Suppressor macrophage (primary cell): ENCODE measurements around the gene NAT9.

Experiments used
- DNase-seq, 4 experiments: peaks; one replicate each; pipeline ENCODE4 v3.0.0-alpha.2; 2020 to 2022

Gene NAT9

DNA sequence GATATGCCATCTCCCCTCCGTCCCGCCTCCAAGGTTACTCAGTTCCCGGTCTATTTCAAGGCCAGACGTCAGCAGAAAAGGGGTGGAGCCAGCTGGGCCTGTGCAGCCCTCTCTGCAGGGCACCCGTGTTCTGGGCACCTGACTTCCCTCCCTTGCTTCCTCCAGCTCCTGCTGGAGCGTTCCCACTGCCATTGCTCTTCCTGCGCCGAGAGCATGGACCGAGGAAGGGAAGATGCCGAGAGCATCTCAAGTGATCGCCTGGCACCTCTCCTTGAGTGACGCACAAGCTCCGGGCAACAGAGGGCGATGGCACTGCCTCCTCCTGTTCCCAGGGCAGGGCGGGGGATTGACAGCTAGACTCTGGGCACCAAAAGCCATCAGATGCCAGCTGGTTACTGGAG, 29.4 kb upstream of the NAT9 start:
- DNase-seq: no peak

DNA sequence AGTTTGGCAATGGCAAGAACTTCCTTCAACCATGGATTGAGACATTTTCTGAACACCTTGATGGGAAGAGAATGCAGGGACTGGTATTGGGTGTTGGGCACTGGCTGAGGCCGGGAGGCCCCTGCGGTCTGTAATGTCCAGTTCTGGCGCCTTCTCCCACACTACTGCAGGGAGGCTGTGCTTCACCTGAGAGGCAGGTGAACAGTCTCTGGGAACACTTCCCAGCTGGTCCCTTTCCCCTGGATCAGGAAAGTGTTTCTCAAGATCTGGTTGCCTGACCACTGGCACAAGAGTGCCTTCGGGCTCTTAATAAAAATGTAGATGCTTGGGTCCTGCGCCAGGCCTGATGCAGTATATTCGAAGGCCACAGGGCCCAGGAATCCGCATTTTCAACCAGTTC, 28.5 kb upstream of the NAT9 start:
- DNase-seq: no peak

DNA sequence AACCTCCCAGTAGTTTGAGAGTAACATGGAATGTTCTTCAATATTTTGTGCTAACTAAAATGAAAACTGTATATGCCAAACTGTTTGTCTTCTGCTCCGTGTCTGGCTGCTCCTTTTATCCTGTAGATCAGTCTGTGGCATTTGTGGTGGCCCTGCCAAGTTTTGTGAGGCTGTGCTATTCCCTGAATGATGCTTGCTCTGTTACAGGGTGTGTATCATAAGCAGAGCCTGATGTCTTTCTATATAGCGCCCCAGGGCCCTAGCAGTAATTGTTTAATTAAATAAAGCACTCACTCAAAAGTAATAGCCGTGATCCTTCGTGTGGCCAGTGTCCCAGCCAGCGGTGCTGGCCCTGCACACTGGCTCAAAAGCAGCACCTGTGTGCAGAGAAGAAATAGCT, 27.8 kb upstream of the NAT9 start:
- no peak for DNase-seq

GRCh38 chr17:74803388-74803930, 27.3 kb upstream of the NAT9 start:
- DNase-seq: no peak

GRCh38 chr17:74801896-74802295, 25.8 kb upstream of the NAT9 start:
- DNase-seq: no peak

DNA sequence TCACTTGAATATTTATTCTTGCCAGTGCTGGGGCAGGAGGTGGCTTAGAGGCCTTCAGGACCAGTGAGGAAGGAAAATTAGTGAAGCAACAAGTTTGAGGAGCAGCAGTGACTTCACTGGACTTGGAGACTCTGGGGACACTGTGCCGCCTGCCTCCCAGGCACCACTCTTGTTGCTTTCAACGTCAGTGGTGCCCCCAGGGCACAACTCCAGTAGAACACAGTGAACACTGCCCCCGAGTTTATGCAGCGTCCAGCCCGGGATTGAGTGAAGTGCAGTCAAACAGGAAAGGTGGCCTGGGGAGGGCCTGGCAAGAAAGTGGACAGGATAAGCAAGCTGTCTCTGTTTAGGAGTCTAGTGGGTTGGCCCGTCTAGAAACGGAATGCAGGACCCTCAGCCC, 24.4 kb upstream of the NAT9 start:
- DNase-seq: no peak

DNA sequence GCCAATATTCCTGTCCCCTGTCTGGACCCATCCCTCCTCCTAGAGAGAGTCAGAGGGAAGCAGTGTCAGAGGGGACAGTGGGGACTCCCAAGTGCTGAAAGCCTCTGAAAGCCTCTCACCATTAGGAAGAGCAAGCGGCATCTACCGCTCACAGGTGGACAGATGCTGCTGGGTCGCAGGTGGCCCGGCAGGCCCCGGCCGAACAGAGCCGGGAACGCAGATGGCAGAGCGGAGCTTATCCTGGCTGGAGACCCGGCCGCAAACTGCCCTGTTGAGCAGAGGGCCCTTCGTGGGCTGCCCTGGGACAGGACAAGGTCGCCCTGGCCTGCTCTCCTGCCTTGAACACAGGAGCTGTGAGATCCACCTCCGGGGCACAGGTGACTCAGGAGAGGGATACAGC, 23.0 kb upstream of the NAT9 start:
- DNase-seq: no peak

DNA sequence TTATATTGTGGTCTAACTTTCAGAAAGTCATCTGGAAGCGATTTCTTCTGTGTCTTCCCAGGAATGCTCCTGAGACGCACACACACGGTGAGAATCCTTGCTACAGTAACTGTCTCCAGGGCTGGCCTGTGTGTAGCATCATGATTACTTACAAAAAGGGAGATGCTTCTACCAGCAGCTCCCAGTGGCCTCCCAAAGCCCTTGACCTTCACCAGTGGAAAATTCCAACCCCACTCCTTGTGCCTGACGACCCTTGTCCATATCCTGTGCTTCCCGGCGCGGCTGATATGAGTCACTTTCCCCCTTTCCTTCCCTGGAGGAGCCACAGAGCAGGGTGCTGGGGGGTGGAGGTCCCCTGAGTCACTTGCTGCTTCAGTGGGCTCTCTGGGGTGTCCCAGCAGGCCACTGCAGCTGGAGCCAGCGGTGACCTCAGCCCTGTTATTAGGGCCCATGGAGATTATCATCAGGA, 22.1 kb upstream of the NAT9 start:
- no peak for DNase-seq

DNA sequence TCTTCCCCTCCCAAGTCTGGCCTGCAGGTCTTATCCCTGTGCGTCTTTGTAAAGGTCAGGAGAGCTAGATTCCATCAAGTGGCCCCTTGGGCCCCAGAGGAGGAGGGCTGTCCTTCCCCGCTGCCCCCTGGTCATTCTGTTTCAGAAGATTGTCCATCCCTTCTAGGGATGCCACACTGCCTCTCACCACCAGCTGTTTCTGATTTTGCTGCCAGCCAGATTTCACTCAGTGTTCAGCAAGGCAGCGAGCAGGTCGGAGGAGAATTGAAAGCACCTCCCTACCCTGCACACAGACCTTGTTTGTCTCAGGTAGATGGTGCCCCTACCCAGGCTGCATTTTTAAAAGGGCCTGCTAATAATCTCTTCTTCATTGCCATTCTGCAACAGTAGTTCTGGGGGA, 21.7 kb upstream of the NAT9 start:
- no peak for DNase-seq

- no peak for DNase-seq
These were observed 20.7 kb upstream of the NAT9 start for GRCh38 chr17:74796866-74797265.

- DNase-seq: no peak
These were observed 20.1 kb upstream of the NAT9 start for GRCh38 chr17:74796211-74796610.

DNA sequence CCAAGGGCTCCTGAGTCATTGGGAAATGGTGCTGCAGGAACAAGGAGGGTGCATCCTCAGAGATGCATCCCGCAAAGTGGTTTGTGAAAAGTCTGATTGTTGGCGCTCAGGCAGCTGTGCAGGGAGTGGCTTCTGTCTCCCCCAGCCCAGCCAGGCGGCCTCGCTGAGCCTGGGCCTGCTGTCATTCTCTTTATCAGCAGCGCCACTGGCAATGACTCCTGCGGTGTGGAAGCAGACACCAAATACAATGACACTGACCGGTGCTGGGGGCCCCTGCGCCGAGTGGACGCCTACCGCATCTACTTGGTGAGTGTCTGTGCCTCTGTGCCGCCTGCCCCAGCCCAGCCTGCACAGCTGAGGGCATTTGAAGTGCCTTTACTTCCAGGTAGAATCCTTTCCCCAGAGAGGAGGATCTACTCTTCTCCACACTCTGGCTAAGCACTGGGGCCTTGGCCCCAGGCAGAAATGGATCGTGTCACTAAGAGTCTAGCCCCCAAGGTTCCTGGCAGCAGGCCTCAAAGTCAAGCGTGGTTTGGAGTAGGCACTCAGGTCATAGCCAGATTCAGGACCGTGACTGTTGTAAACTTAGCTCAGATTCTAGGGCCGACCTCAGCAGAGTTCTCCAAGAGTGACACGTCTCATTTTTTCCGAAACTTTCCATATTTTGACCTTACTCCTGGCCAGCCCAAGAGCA, 19.3 kb upstream of the NAT9 start:
- no peak for DNase-seq

- DNase-seq: no peak
These were observed 16.5 kb upstream of the NAT9 start for GRCh38 chr17:74792586-74793105.

DNA sequence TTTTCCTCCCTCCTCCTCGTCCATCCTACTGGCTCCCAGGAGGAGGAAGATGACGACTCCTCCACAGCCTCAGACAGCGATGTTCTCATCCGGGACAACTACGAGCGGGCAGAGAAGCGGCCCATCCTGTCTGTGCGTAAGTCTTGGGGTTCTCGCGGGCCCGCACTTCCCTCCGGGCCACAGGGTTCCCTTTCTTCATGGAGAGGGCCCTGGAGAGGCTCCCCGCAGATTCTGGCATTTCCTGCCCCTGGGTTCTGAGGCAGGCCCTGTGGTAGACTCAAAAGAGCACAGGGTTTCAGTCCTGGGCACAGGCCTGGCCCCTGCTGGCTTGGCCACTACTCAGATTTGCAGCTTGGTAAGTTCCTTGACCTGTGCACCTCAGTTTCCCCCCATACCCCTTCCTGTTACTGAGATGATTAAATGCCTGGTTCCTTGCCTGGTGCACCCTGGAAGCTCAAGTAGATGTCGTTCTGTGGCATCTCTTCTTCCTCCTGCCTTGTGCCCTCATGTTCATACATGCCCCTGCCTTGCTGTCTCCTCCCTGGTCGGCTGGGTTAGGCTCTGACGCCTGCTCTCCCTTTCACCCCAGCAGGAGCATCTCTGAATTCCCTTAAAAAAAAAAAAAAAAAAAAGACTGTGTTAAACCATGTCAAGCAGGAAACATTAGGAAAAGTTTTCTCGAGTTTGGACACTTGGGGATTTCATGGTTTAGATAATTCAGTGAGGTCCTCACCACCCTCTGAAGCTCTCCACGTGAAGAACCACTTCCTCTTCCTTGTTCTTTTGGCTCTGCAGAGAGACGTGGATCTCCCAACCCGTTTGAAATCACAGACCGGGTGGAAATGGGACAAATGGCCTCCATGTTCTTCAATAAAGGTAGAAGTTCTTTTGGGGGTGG, 14.3 kb upstream of the NAT9 start:
- peak; percentile 64 to 83 (median 76) for DNase-seq

- peak; percentile 81 to 89 (median 86) for DNase-seq
These were observed 10.4 kb upstream of the NAT9 start for GRCh38 chr17:74786431-74787055.

DNA sequence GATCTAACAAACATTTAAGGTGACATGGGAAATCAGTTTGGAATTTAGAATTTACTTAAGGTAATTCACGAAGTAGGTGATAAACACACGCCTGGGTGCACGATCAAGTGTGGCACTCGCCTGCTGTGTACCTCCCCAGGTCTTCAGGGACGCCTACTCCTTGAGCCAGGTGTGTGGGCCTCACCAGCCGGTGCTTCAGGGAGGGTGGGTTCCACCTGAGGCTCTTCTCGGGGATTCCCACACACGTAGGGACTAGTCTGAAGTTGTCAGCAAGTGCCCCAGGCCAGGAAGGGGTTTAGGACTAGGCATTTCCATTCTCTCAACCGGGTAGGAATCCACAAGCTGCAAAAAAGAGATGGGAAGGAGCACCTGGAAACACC, 9.8 kb upstream of the NAT9 start:
- DNase-seq: no peak

- DNase-seq: no peak
These were observed 9.2 kb upstream of the NAT9 start for GRCh38 chr17:74785096-74785980.

DNA sequence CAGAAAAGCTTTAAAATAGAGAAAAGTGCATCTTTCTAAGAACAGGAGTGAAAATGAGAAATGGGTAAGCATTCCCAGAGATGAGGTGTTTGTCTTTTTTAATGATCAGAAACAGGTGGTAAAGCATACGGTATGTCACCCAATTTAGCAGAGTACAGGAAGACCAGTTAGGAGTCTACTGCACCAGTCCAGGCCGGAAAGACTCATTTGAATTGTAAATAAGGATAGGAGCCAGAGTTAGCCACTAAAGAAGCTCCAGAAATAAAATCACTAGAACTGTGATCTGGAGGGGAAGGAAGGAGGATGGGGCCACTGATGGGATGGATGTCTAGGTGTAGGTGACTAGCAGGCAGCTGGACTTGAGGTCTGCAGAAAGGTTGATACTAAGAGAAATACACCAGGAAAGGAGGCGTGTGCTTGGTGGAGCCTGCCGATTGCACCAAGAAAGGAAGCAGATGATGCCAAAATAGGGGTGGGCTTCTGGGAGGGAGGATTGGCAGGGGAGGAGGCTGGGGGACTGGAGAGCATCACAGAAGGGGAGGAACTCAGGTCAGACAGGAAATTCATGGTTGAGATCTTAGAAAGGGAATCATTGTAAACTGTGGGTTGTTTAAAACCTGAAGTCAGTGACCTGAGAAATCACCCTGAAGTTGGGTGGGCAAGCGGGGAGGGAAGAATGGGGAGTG, 8.1 kb upstream of the NAT9 start:
- DNase-seq: no peak

DNA sequence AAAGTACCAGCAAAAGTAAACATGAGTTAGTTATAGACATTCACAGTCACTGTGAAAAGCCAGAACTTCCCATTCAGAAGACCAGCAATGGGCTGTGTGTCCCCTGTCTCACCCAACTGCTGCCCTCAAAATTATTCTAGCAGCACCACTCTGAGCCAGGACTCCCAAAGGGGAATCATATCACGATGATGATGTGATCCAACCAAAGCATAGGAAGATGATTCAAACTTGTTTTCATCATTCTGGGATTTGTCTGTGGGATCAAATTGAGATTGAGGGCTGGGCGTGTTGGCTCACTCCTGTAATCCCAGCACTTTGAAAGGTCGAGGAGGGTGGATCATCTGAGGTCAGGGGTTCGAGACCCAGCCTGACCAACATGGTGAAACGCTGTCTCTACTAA, 6.4 kb upstream of the NAT9 start:
- DNase-seq: no peak

- peak; percentile 52 to 66 (median 62) for DNase-seq
These were observed 4.5 kb upstream of the NAT9 start for GRCh38 chr17:74780443-74781238.
